HepG2 (cell line): ENCODE results near the gene C19orf85. TPM values are rescaled to one million over a fixed set of nuclear protein-coding genes. Genes with fewer than 3 reads are reported as not detected.

Experiments
- BCL6 ChIP-seq: IDR thresholded peaks from 2 replicates; pipeline ENCODE4 v1.6.1; 2016; ENCODE audit warnings: missing genetic modification reagents, missing compliant biosample characterization
- GTF2F1 ChIP-seq: fragments of 150-350 bp; IDR thresholded peaks from 2 replicates; pipeline ENCODE4 v1.6.1; 2014; ENCODE audit warnings: low read length
- HMGA1 ChIP-seq: sonication (generic); formaldehyde crosslinking; conservative IDR thresholded peaks from 2 replicates; pipeline ENCODE4 v1.4.0; 2020; ENCODE audit warnings: missing genetic modification reagents
- MAFK ChIP-seq, 2 experiments: IDR thresholded peaks in 1 of 2; conservative IDR thresholded peaks in 1 of 2; 2 replicates each; pipeline ENCODE4 v1.6.1; 2011; ENCODE audit warnings: improper control_type of control experiment in 2 of 2, low read length in 2 of 2
- MEF2D ChIP-seq: sonication (generic); formaldehyde crosslinking; IDR thresholded peaks from 2 replicates; pipeline ENCODE4 v1.5.1; 2020; ENCODE audit warnings: mild to moderate bottlenecking, missing genetic modification reagents
- MYC ChIP-seq: sonication (generic); formaldehyde crosslinking; IDR thresholded peaks from 2 replicates; pipeline ENCODE4 v1.9.0; 2021; ENCODE audit warnings: missing genetic modification reagents, borderline replicate concordance
- NAIF1 ChIP-seq: sonication (generic); formaldehyde crosslinking; IDR thresholded peaks from 2 replicates; pipeline ENCODE4 v1.5.0; 2020; ENCODE audit warnings: mild to moderate bottlenecking, missing genetic modification reagents, borderline replicate concordance
- PCBP1 ChIP-seq: fragments of 200-400 bp; formaldehyde crosslinking; IDR thresholded peaks from 2 replicates; pipeline ENCODE4 v1.6.1; 2017; ENCODE audit warnings: mild to moderate bottlenecking, low read depth, low read length, borderline replicate concordance
- RNF2 ChIP-seq: fragments of 450-650 bp; conservative IDR thresholded peaks from 2 replicates; pipeline ENCODE4 v1.6.1; 2016; ENCODE audit warnings: low read depth
- SOX5 ChIP-seq: IDR thresholded peaks from 2 replicates; pipeline ENCODE4 v1.6.1; 2016; ENCODE audit warnings: borderline replicate concordance
- SSRP1 ChIP-seq: IDR thresholded peaks from 2 replicates; pipeline ENCODE4 v1.6.1; 2016; ENCODE audit warnings: control low read depth
- STAT6 ChIP-seq: sonication (generic); formaldehyde crosslinking; IDR thresholded peaks from 2 replicates; pipeline ENCODE4 v1.4.0; 2020; ENCODE audit warnings: missing genetic modification reagents, mild to moderate bottlenecking, borderline replicate concordance
- ZC3H4 ChIP-seq: sonication (generic); formaldehyde crosslinking; IDR thresholded peaks from 2 replicates; pipeline ENCODE4 v1.4.0; 2020; ENCODE audit warnings: missing genetic modification reagents, borderline replicate concordance
- ZHX1 ChIP-seq: sonication (generic); formaldehyde crosslinking; IDR thresholded peaks from 2 replicates; pipeline ENCODE4 v1.8.1; 2022; ENCODE audit warnings: low read depth, mild to moderate bottlenecking, missing genetic modification reagents
- ZNF256 ChIP-seq: sonication (generic); formaldehyde crosslinking; conservative IDR thresholded peaks from 2 replicates; pipeline ENCODE4 v1.4.0; 2020; ENCODE audit warnings: missing genetic modification reagents
- ZNF367 ChIP-seq: sonication (generic); formaldehyde crosslinking; IDR thresholded peaks from 2 replicates; pipeline ENCODE4 v1.4.0; 2020; ENCODE audit warnings: missing genetic modification reagents, borderline replicate concordance
- ZNF431 ChIP-seq: sonication (generic); formaldehyde crosslinking; IDR thresholded peaks from 2 replicates; pipeline ENCODE4 v1.9.0; 2022; ENCODE audit warnings: missing genetic modification reagents, low read depth, mild to moderate bottlenecking, borderline replicate concordance
- ZNF460 ChIP-seq: sonication (generic); formaldehyde crosslinking; IDR thresholded peaks from 2 replicates; pipeline ENCODE4 v1.5.1; 2020; ENCODE audit warnings: missing genetic modification reagents, mild to moderate bottlenecking, borderline replicate concordance
- ZNF496 ChIP-seq: sonication (generic); formaldehyde crosslinking; IDR thresholded peaks from 2 replicates; pipeline ENCODE4 v1.8.1; 2023; ENCODE audit warnings: mild to moderate bottlenecking, moderate library complexity, missing genetic modification reagents; ENCODE audit not compliant: insufficient replicate concordance
- ZNF552 ChIP-seq: sonication (generic); formaldehyde crosslinking; IDR thresholded peaks from 2 replicates; pipeline ENCODE4 v1.9.0; 2022; ENCODE audit warnings: missing genetic modification reagents, mild to moderate bottlenecking, borderline replicate concordance
- ZNF720 ChIP-seq: sonication (generic); formaldehyde crosslinking; IDR thresholded peaks from 2 replicates; pipeline ENCODE4 v1.4.0; 2020; ENCODE audit warnings: missing genetic modification reagents
- ZNF761 ChIP-seq: sonication (generic); formaldehyde crosslinking; conservative IDR thresholded peaks from 2 replicates; pipeline ENCODE4 v1.4.0; 2020; ENCODE audit warnings: mild to moderate bottlenecking, missing genetic modification reagents
- ZNF772 ChIP-seq: sonication (generic); formaldehyde crosslinking; IDR thresholded peaks from 2 replicates; pipeline ENCODE4 v1.5.0; 2020; ENCODE audit warnings: mild to moderate bottlenecking, missing genetic modification reagents
- polyA plus RNA-seq, 8 experiments: library from polyadenylated mRNA; depleted of rRNA in 3 of 8; stranded (reverse) in 7 of 8; unstranded in 1 of 8; fragments of >200 nt; fragmentation: Illumina TruSeq in 4 of 8; extraction: Trizol in 4 of 8; gene quantifications; 2 replicates each; pipeline versions ENCODE4 v1.2.1 to v1.2.3, GENCODE V29; 2011 to 2016; ENCODE audit warnings: low read depth in 4 of 8, missing spikeins in 1 of 8, mixed read lengths in 1 of 8; ENCODE audit not compliant: insufficient read depth in 1 of 8
- total RNA-seq, 5 experiments: library from RNA; depleted of rRNA; stranded (reverse); fragments of >200 nt; fragmentation: Illumina TruSeq; extraction: Trizol; gene quantifications; 2 replicates each; pipeline ENCODE4 v1.2.3, GENCODE V29; 2016; ENCODE audit warnings: low read depth in 1 of 5
- TF ChIP-seq, protein P1 (sequence below): sonication (generic); formaldehyde crosslinking; IDR thresholded peaks from 2 replicates; pipeline ENCODE4 v1.8.1; 2023; ENCODE audit warnings: mild to moderate bottlenecking, missing genetic modification reagents

The C19orf85 gene
- total and polyA plus RNA-seq, 2 of the 13 experiments (the other 11 are each of a cell fraction or from before 2014, with no cell fraction given) = not detected

DNA sequence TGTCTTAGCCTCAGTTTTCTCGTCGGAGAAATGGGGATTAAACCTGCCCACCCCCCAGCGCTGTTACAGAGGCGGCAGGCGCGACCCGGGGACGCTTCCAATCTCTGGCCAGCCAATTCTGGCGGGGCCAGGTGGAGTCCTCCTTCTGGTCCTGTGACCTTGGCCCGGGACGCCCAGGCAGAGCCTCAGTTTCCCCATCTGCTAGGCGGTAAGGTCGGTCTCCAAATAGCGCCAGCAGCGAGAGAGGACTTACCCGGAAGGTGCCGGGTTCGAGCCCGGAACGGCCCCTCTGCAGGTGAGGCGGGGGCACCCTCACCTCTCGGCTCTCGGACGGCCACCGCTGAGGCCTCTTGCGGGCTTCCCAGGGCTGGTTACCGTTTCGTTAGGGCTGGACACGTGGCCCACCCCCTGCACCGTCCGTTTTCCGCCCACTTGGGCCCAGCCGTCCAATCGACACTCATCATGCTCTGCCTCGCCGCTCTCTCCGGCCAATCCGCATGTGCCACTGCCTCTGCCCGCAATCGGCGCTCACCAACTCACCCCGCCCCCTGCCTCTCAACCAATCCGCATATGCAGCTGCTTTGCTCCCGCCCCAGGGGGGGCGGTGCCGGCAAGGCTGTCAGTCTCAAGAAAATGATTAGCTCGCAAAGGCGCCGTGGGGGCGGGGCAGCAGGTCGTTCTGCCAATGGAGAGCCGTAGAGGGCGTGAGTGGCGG is 3.1 kb downstream of the C19orf85 start, which contains the start of gene ISOC2 (continued):
- TF ChIP-seq, protein P1, sequence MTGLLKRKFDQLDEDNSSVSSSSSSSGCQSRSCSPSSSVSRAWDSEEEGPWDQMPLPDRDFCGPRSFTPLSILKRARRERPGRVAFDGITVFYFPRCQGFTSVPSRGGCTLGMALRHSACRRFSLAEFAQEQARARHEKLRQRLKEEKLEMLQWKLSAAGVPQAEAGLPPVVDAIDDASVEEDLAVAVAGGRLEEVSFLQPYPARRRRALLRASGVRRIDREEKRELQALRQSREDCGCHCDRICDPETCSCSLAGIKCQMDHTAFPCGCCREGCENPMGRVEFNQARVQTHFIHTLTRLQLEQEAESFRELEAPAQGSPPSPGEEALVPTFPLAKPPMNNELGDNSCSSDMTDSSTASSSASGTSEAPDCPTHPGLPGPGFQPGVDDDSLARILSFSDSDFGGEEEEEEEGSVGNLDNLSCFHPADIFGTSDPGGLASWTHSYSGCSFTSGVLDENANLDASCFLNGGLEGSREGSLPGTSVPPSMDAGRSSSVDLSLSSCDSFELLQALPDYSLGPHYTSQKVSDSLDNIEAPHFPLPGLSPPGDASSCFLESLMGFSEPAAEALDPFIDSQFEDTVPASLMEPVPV (CRISPR knock-in tag) = peak; percentile 76; the same call in 1 of the 2 replicates
- TF ChIP-seq ZNF431 (CRISPR knock-in tag) (no peak), PCBP1 (0 out of 2 replicates have a peak, but pooled peaks have one; percentile 75), ZNF720 (CRISPR knock-in tag) (no peak), MAFK (conservative IDR thresholded peaks at IDR 0.05 in 1 of 2, IDR thresholded peaks at IDR 0.05 in 1 of 2; ENCODE audit: low read length in 2 of 2) (peak; percentile 29; a peak in 2 of 4 replicates), ZNF761 (CRISPR knock-in tag) (no peak), MYC (peak; percentile 91), GTF2F1 (no peak), ZNF460 (CRISPR knock-in tag) (no peak), NAIF1 (CRISPR knock-in tag) (no peak), ZNF496 (CRISPR knock-in tag) (no peak), MEF2D (CRISPR knock-in tag) (no peak; the same call in 1 of the 2 replicates), SOX5 (CRISPR knock-in tag) (peak; percentile 36; the same call in 1 of the 2 replicates), HMGA1 (CRISPR knock-in tag) (no peak), ZNF772 (peak; percentile 88), ZHX1 (CRISPR knock-in tag) (no peak), STAT6 (CRISPR knock-in tag) (no peak; the same call in 1 of the 2 replicates), SSRP1 (CRISPR knock-in tag) (peak; percentile 86), ZNF256 (peak; percentile 80; the same call in 1 of the 2 replicates), ZNF552 (CRISPR knock-in tag) (no peak), BCL6 (CRISPR knock-in tag) (no peak), ZC3H4 (no peak), RNF2 (peak; percentile 83; the same call in 1 of the 2 replicates), ZNF367 (no peak)
